AG04450 (cell line): ENCODE results near the gene FANCC. TPM values are rescaled to one million over a fixed set of nuclear protein-coding genes. Genes with fewer than 3 reads are reported as not detected.

Source experiments
- CTCF ChIA-PET: fragments of 300-600, 350-600 bp; formaldehyde crosslinking; extraction: SDS; loops from one replicate; lab custom pipeline; 2022; ENCODE audit warnings: antibody characterized with exemption, inconsistent platforms; lab: Charles Lee
- POLR2A ChIA-PET: fragments of 350-600 bp; formaldehyde crosslinking; extraction: SDS; loops from one replicate; lab custom pipeline; 2021; ENCODE audit warnings: antibody characterized with exemption, inconsistent platforms; lab: Yijun Ruan, JAX
- DNase-seq: peaks from one replicate; pipeline ENCODE4 v3.0.0-alpha.2; 2011; ENCODE audit warnings: low read depth, low spot score
- H3K27ac ChIP-seq: one replicate; pipeline ENCODE4 v1.5.1; 2012; ENCODE audit warnings: low read depth, low read length, control low read depth
- H3K27me3 ChIP-seq: one replicate; pipeline ENCODE4 v1.6.0; 2012; ENCODE audit warnings: low read length; ENCODE audit not compliant: control insufficient read depth, insufficient read depth
- H3K4me3 ChIP-seq: 2 replicates; pipeline ENCODE4 v1.5.1; 2011; ENCODE audit warnings: mild to moderate bottlenecking, low read depth, low read length, control low read depth
- H3K9me3 ChIP-seq: 2 replicates; pipeline ENCODE4 v1.5.1; 2012; ENCODE audit warnings: low read length; ENCODE audit not compliant: control insufficient read depth, insufficient read depth
- CTCF ChIP-seq: IDR thresholded peaks from 2 replicates; pipeline ENCODE4 v1.5.1; 2011; ENCODE audit warnings: low read depth, low read length, control low read depth, inconsistent platforms
- polyA plus RNA-seq: library from polyadenylated mRNA; depleted of rRNA; stranded (reverse); fragments of >200 nt; gene quantifications from 2 replicates; pipeline ENCODE4 v1.2.3, GENCODE V29; 2011

The FANCC gene
- polyA plus RNA-seq, 1 experiment: 10.8 TPM

GRCh38 chr9:95090023-95090791 is 227.3 kb downstream of the FANCC start:
- no peaks in the 10 kb centered on the region; the same call in 1 of the 2 replicates for H3K9me3 ChIP-seq
- POLR2A ChIA-PET: interaction anchor here (0.7 kb wide), 1 partner anchor 182 kb away, joined by 3 read pairs; no protein-coding TSS in a partner anchor
- CTCF ChIA-PET: interaction anchor here (1.1 kb wide), 1 partner anchor 421 kb away, joined by 3 read pairs; no protein-coding TSS in a partner anchor
- no peak for TF ChIP-seq CTCF
- H3K27me3 ChIP-seq: no peaks in the 10 kb centered on the region
- no peak for DNase-seq
- H3K27ac ChIP-seq: no peak overlapping the region
- H3K4me3 ChIP-seq: no peak overlapping the region

- no peaks in the 10 kb centered on the region; the same call in 1 of the 2 replicates for H3K9me3 ChIP-seq
- TF ChIP-seq CTCF: no peak
- POLR2A ChIA-PET: interaction anchor here (0.7 kb wide), 1 partner anchor 181 kb away, joined by 3 read pairs; no protein-coding TSS in a partner anchor
- CTCF ChIA-PET: interaction anchor here (1.1 kb wide), 1 partner anchor 420 kb away, joined by 3 read pairs; no protein-coding TSS in a partner anchor
- no peaks in the 10 kb centered on the region for H3K27me3 ChIP-seq
- H3K4me3 ChIP-seq: no peak overlapping the region
- H3K27ac ChIP-seq: no peak overlapping the region
- DNase-seq: no peak
These were observed 228.1 kb downstream of the FANCC start for GRCh38 chr9:95089257-95090022.

- no peak for DNase-seq
- POLR2A ChIA-PET: interaction anchor here (0.6 kb wide), 1 partner anchor 407 kb away, joined by 3 read pairs; no protein-coding TSS in a partner anchor
These were observed 228.9 kb downstream of the FANCC start for GRCh38 chr9:95088421-95089161.

GRCh38 chr9:95087659-95088242 is 229.8 kb downstream of the FANCC start:
- Histone ChIP-seq H3K4me3 (no peak overlapping the region), H3K27ac (no peak overlapping the region), H3K27me3 (no peaks in the 10 kb centered on the region), H3K9me3 (no peaks in the 10 kb centered on the region; the same call in 1 of the 2 replicates)
- ChIA-PET POLR2A (no interaction called here), CTCF (interaction anchor here (0.8 to 1.5 kb wide), 2 partner anchors 8 to 1130 kb away, joined by 3 to 6 read pairs; no protein-coding TSS in a partner anchor)
- DNase-seq: no peak
- 0 out of 2 replicates have a peak, but pooled peaks have one; percentile 13 for TF ChIP-seq CTCF

More at GRCh38 chr9:95088421-95089161, 228.9 kb downstream of the FANCC start:
- Histone ChIP-seq H3K9me3 (no peaks in the 10 kb centered on the region; the same call in 1 of the 2 replicates), H3K27me3 (no peaks in the 10 kb centered on the region), H3K27ac (no peak overlapping the region), H3K4me3 (no peak overlapping the region)
- TF ChIP-seq CTCF: no peak
- CTCF ChIA-PET: interaction anchor here (0.5 kb wide), 1 partner anchor 9 kb away, joined by 3 read pairs; no protein-coding TSS in a partner anchor
